ENCODE results near the gene MRGPRF. TPM values are rescaled to one million over a fixed set of nuclear protein-coding genes. Genes with fewer than 3 reads are reported as not detected.

The MRGPRF gene
- total RNA-seq, 2 donors from 2014 or later, result 10.8 to 17.6 TPM

DNA sequence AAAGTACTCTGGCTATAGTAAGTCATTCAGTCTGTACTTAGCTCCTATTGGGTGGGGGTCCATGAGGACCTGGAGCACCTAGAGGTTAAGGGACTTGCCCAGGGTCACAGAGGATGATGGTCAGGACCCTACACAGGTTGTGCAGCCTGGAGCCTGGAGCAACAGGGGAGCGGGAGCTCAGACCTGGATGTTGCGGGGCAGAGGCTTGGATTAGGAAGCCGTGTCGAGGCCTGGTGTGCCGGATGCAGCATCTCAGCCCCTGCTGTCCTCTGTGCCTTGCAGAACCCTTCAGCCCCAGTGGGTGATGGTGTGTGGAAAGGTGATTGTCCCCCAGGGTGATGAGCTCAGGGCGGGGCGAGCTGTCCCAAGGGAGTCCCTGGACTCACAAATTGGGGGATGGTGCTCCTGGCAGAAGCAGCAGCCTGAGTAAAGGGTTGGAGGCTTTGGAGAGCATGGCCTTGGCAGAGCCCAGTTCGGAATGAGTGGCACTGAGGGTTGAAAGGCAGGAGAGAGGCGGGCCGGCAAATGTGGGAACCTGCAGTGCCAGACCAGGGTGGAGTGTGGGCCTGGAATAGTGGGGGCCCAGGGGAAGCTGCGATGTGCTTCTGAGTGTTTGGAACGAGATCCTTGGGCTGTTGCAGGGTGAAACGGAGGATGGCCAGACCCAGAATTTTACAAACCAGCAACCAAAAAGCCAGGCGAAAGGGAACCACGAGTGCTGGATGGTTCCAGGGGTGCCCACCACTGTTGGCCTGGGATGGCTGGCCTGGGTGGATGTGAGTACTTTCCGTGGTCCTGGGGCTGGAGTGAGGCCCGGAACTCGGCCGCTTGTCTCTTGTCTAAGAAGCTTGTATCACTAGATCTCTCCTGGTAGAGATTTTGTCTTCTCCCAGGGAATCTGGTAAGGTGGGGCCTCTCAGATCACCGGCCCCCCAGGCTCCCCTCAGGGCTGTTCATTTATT lies 38.6 kb upstream of the MRGPRF start:
- Histone ChIP-seq H3K4me1 (peaks cover 0 to 51% of the 10 kb centered on the region in 2 donors), H3K27me3 (no peaks in the 10 kb centered on the region), H3K36me3 (no peaks in the 10 kb centered on the region), H3K9me3 (no peaks in the 10 kb centered on the region), H3K27ac (no peak overlapping the region), H3K4me3 (no peak overlapping the region)
- DNase-seq (ENCODE audit: low spot score), result no peak
- TF ChIP-seq, protein P1, sequence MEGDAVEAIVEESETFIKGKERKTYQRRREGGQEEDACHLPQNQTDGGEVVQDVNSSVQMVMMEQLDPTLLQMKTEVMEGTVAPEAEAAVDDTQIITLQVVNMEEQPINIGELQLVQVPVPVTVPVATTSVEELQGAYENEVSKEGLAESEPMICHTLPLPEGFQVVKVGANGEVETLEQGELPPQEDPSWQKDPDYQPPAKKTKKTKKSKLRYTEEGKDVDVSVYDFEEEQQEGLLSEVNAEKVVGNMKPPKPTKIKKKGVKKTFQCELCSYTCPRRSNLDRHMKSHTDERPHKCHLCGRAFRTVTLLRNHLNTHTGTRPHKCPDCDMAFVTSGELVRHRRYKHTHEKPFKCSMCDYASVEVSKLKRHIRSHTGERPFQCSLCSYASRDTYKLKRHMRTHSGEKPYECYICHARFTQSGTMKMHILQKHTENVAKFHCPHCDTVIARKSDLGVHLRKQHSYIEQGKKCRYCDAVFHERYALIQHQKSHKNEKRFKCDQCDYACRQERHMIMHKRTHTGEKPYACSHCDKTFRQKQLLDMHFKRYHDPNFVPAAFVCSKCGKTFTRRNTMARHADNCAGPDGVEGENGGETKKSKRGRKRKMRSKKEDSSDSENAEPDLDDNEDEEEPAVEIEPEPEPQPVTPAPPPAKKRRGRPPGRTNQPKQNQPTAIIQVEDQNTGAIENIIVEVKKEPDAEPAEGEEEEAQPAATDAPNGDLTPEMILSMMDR (IDR thresholded peaks at IDR 0.05), result no peak

DNA sequence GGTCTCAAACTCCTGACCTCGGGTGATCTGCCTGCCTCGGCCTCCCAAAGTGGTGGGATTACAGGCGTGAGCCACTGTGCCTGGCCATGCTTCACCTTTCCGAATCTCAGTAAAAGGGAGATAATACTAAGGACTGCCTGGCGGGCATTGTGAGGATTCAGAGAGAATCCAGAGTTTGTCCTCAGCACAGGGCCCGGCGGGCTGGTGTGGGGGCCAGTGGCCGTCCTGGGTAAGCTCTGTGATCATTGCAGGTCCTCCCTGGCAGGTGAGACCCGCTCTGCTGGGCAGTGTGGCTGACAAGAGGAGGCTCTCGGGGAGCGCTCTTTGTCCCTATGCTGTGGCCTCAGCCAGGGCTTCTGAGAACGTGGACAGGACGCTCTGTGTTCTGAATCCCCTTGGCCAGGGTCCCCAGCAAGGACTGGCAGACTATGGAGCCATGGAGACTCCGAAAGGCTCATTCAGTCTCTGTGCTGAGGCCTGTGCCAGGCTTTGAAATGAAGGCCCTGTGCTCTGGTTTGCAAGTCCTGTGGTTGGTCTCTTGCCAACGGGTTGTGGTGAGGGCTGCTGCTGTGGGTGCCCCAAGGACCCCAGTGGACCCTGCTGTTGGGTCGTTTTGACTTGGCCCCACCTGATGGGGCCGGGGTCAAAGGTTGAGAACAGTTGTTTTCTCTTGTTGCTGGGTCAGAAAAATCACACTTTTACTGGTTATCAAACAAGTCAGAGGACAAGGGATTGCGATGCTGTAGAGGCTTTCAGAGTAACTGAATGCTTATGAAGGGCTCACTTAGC lies 37.7 kb upstream of the MRGPRF start:
- H3K27ac ChIP-seq, result peak overlapping the region in 1 of 2 donors; percentile 96
- DNase-seq (ENCODE audit: low spot score), result no peak
- no peak overlapping the region for H3K4me3 ChIP-seq
- TF ChIP-seq, protein P1 (IDR thresholded peaks at IDR 0.05), result no peak
- H3K27me3 ChIP-seq, result no peaks in the 10 kb centered on the region
- no peaks in the 10 kb centered on the region for H3K36me3 ChIP-seq
- H3K9me3 ChIP-seq, result no peaks in the 10 kb centered on the region
- H3K4me1 ChIP-seq, result peaks cover 0 to 51% of the 10 kb centered on the region in 2 donors

DNA sequence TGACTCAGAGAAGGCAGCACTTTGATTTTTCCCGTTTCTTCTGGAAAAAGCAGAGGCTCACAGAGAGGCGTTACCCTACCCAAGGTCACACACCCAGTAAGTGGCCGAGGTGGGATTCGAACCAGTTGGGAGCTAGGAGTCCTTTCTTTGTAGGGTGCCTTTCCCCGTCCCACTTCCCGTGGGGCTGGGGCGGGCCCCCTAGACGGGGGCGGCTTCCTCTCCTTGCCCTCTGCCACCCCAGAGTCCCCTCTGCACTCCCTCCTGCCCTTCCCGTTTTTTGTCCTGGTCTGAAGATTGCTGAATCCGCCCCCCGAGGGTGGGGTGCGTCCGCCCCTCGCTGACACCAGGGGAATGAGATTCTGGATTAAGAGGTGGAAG lies 36.4 kb upstream of the MRGPRF start:
- DNase-seq (ENCODE audit: low spot score), result no peak
- Histone ChIP-seq H3K9me3 (no peaks in the 10 kb centered on the region), H3K4me1 (peaks cover 0 to 51% of the 10 kb centered on the region in 2 donors), H3K4me3 (peak overlapping the region; percentile 97 to 100), H3K27me3 (no peaks in the 10 kb centered on the region), H3K27ac (peak overlapping the region; percentile 93 to 96), H3K36me3 (no peaks in the 10 kb centered on the region)
- TF ChIP-seq, protein P1 (IDR thresholded peaks at IDR 0.05), result no peak

DNA sequence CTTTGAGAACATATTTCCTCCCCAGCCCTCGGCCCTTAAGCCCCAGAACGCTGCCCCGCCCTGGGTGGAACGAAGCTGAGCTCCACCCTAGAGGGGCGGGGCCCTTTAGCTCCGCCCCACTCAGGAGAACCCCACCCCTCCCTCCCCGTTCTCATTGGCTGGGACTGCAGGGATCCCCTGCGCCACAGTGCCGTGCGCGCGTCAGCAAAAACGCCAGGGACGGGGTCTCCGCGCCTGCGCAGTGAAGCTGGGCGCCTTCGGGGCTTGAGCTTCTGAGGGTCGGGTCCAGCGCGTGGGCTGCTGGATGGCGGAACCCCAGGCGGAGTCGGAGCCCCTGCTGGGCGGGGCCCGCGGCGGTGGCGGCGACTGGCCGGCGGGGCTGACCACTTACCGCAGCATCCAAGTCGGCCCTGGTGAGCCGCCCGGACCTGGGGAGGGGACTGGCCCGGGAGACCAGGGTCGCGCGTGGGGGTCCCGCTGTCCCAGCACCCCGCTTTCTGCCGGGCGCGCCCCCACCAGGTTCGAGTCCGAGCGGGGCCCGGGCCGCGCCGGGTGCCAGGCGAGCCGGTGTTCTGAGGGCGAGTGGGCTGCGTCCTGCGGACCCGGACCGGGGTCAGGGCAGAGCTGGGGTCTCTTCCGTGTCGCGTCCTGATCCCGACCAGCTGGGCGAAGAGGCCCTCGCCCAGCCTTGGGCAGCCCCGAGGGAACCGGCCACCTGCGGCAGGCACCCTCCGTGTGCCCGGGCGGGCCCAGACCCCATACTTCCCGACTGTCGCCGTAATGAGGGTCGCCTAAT lies 35.8 kb upstream of the MRGPRF start, which contains the start of gene TPCN2:
TSS of gene TPCN2 (plus strand) at position 239 of the 796 bp plus-strand sequence. CDS start at position 305, 66 bp downstream.
- Histone ChIP-seq H3K4me3 (peak within 1 kb of the TSS; percentile 97 to 100), H3K9me3 (no peaks in the 10 kb centered on the region), H3K27ac (peak within 1 kb of the TSS; percentile 93 to 96), H3K36me3 (no peaks in the 10 kb centered on the region), H3K27me3 (no peaks in the 10 kb centered on the region), H3K4me1 (peaks cover 0 to 51% of the 10 kb centered on the region in 2 donors)
- TF ChIP-seq, protein P1 (IDR thresholded peaks at IDR 0.05), result no peak
- peak; percentile 93 for DNase-seq (ENCODE audit: low spot score)

DNA sequence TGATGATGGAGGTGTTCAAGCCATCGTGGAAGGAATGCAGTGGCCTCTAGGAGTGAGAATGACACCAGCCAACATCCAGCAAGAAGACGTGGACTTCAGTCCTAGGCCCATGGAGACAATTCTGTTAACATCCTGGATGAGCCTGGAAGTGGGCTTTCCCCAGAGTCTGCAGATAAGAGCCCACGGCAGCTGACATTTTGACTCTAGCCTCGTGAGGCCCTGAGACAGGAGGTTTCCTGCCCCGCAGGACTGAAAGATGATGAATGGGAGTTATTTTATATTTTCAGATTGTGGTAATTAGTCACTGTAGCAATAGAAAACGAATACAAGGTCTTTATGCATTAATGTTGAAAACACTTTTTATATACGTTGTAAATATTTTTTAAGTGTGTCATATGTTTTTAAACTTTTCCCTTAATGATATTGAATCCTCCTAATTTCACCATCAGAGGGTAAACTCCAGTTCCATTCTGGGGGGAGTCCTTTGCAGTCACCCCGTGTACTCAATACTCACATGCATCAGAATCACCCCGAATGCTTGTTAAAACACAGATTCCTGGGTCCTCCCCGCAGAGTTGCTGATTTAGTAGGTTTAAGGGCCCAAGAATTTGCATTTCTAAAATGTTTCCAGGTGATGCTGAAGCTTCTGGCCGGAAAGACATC lies 35.1 kb upstream of the MRGPRF start:
- peaks cover 0 to 47% of the 10 kb centered on the region in 2 donors for H3K4me1 ChIP-seq
- peak overlapping the region; percentile 93 to 96 for H3K27ac ChIP-seq
- no peaks in the 10 kb centered on the region for H3K9me3 ChIP-seq
- peak overlapping the region; percentile 97 to 100 for H3K4me3 ChIP-seq
- TF ChIP-seq, protein P1 (IDR thresholded peaks at IDR 0.05), result no peak
- H3K27me3 ChIP-seq, result no peaks in the 10 kb centered on the region
- DNase-seq (ENCODE audit: low spot score), result no peak
- H3K36me3 ChIP-seq, result no peaks in the 10 kb centered on the region

Data from right atrium auricular region (tissue), 2 donors.